Measurements from ENCODE around the gene ITGB1BP1. TPM values are rescaled to one million over a fixed set of nuclear protein-coding genes. Genes with fewer than 3 reads are reported as not detected.

The ITGB1BP1 gene
- total and polyA plus RNA-seq, 2 of the 13 experiments (the other 11 are each of a cell fraction or from before 2014, with no cell fraction given): 106 to 108 TPM

DNA sequence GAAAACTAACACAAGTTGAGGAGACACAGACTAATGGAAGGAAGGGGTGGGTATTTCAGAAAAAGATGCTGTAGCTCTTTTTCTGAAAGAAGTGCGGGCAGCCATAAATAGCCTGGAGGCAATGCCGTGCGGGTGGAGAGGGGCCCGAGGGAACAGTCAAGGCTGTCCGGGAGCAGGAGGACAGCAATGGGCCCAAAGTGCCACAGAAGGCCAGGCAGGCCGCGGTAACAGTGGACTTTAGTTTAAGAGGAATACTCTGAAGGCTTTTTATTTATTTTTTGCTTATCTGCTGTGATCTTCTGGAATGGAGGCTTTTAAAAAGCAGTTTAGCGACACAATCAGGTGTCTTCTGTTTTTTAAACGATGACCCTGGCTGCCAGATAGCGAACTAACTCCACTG, 2.8 kb downstream of the ITGB1BP1 start (continued):
- TF ChIP-seq, protein P1, sequence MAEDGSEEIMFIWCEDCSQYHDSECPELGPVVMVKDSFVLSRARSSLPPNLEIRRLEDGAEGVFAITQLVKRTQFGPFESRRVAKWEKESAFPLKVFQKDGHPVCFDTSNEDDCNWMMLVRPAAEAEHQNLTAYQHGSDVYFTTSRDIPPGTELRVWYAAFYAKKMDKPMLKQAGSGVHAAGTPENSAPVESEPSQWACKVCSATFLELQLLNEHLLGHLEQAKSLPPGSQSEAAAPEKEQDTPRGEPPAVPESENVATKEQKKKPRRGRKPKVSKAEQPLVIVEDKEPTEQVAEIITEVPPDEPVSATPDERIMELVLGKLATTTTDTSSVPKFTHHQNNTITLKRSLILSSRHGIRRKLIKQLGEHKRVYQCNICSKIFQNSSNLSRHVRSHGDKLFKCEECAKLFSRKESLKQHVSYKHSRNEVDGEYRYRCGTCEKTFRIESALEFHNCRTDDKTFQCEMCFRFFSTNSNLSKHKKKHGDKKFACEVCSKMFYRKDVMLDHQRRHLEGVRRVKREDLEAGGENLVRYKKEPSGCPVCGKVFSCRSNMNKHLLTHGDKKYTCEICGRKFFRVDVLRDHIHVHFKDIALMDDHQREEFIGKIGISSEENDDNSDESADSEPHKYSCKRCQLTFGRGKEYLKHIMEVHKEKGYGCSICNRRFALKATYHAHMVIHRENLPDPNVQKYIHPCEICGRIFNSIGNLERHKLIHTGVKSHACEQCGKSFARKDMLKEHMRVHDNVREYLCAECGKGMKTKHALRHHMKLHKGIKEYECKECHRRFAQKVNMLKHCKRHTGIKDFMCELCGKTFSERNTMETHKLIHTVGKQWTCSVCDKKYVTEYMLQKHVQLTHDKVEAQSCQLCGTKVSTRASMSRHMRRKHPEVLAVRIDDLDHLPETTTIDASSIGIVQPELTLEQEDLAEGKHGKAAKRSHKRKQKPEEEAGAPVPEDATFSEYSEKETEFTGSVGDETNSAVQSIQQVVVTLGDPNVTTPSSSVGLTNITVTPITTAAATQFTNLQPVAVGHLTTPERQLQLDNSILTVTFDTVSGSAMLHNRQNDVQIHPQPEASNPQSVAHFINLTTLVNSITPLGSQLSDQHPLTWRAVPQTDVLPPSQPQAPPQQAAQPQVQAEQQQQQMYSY (CRISPR knock-in tag; IDR thresholded peaks at IDR 0.05): peak; percentile 71; the same call in 1 of the 2 replicates
- TF ChIP-seq ZNF775 (CRISPR knock-in tag; IDR thresholded peaks at IDR 0.05; ENCODE audit: borderline replicate concordance): no peak
- peak; percentile 41; the same call in 1 of the 2 replicates for TF ChIP-seq HOXA3 (CRISPR knock-in tag; IDR thresholded peaks at IDR 0.05)
- TF ChIP-seq, protein P2, sequence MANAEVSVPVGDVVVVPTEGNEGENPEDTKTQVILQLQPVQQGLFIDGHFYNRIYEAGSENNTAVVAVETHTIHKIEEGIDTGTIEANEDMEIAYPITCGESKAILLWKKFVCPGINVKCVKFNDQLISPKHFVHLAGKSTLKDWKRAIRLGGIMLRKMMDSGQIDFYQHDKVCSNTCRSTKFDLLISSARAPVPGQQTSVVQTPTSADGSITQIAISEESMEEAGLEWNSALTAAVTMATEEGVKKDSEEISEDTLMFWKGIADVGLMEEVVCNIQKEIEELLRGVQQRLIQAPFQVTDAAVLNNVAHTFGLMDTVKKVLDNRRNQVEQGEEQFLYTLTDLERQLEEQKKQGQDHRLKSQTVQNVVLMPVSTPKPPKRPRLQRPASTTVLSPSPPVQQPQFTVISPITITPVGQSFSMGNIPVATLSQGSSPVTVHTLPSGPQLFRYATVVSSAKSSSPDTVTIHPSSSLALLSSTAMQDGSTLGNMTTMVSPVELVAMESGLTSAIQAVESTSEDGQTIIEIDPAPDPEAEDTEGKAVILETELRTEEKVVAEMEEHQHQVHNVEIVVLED (CRISPR knock-in tag; IDR thresholded peaks at IDR 0.05; ENCODE audit: borderline replicate concordance): peak; percentile 19; the same call in 1 of the 2 replicates
- TF ChIP-seq, protein P3, sequence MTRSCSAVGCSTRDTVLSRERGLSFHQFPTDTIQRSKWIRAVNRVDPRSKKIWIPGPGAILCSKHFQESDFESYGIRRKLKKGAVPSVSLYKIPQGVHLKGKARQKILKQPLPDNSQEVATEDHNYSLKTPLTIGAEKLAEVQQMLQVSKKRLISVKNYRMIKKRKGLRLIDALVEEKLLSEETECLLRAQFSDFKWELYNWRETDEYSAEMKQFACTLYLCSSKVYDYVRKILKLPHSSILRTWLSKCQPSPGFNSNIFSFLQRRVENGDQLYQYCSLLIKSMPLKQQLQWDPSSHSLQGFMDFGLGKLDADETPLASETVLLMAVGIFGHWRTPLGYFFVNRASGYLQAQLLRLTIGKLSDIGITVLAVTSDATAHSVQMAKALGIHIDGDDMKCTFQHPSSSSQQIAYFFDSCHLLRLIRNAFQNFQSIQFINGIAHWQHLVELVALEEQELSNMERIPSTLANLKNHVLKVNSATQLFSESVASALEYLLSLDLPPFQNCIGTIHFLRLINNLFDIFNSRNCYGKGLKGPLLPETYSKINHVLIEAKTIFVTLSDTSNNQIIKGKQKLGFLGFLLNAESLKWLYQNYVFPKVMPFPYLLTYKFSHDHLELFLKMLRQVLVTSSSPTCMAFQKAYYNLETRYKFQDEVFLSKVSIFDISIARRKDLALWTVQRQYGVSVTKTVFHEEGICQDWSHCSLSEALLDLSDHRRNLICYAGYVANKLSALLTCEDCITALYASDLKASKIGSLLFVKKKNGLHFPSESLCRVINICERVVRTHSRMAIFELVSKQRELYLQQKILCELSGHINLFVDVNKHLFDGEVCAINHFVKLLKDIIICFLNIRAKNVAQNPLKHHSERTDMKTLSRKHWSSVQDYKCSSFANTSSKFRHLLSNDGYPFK (CRISPR knock-in tag; IDR thresholded peaks at IDR 0.05; ENCODE audit: borderline replicate concordance): peak; percentile 62; the same call in 1 of the 2 replicates
- peak; percentile 34; the same call in 1 of the 2 replicates for TF ChIP-seq ZBTB7B (CRISPR knock-in tag; IDR thresholded peaks at IDR 0.05)
- TF ChIP-seq, protein P4, sequence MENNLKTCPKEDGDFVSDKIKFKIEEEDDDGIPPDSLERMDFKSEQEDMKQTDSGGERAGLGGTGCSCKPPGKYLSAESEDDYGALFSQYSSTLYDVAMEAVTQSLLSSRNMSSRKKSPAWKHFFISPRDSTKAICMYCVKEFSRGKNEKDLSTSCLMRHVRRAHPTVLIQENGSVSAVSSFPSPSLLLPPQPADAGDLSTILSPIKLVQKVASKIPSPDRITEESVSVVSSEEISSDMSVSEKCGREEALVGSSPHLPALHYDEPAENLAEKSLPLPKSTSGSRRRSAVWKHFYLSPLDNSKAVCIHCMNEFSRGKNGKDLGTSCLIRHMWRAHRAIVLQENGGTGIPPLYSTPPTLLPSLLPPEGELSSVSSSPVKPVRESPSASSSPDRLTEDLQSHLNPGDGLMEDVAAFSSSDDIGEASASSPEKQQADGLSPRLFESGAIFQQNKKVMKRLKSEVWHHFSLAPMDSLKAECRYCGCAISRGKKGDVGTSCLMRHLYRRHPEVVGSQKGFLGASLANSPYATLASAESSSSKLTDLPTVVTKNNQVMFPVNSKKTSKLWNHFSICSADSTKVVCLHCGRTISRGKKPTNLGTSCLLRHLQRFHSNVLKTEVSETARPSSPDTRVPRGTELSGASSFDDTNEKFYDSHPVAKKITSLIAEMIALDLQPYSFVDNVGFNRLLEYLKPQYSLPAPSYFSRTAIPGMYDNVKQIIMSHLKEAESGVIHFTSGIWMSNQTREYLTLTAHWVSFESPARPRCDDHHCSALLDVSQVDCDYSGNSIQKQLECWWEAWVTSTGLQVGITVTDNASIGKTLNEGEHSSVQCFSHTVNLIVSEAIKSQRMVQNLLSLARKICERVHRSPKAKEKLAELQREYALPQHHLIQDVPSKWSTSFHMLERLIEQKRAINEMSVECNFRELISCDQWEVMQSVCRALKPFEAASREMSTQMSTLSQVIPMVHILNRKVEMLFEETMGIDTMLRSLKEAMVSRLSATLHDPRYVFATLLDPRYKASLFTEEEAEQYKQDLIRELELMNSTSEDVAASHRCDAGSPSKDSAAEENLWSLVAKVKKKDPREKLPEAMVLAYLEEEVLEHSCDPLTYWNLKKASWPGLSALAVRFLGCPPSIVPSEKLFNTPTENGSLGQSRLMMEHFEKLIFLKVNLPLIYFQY (CRISPR knock-in tag; IDR thresholded peaks at IDR 0.05; ENCODE audit: borderline replicate concordance): 0 out of 2 replicates have a peak, but pooled peaks have one; percentile 41
- peak; percentile 75 for TF ChIP-seq ZNF263 (CRISPR knock-in tag; IDR thresholded peaks at IDR 0.05)
- TF ChIP-seq, protein P5, sequence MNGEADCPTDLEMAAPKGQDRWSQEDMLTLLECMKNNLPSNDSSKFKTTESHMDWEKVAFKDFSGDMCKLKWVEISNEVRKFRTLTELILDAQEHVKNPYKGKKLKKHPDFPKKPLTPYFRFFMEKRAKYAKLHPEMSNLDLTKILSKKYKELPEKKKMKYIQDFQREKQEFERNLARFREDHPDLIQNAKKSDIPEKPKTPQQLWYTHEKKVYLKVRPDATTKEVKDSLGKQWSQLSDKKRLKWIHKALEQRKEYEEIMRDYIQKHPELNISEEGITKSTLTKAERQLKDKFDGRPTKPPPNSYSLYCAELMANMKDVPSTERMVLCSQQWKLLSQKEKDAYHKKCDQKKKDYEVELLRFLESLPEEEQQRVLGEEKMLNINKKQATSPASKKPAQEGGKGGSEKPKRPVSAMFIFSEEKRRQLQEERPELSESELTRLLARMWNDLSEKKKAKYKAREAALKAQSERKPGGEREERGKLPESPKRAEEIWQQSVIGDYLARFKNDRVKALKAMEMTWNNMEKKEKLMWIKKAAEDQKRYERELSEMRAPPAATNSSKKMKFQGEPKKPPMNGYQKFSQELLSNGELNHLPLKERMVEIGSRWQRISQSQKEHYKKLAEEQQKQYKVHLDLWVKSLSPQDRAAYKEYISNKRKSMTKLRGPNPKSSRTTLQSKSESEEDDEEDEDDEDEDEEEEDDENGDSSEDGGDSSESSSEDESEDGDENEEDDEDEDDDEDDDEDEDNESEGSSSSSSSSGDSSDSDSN (CRISPR knock-in tag; IDR thresholded peaks at IDR 0.05): peak; percentile 78
- TF ChIP-seq CC2D1A (CRISPR knock-in tag; IDR thresholded peaks at IDR 0.05): no peak
- TF ChIP-seq, protein P6, sequence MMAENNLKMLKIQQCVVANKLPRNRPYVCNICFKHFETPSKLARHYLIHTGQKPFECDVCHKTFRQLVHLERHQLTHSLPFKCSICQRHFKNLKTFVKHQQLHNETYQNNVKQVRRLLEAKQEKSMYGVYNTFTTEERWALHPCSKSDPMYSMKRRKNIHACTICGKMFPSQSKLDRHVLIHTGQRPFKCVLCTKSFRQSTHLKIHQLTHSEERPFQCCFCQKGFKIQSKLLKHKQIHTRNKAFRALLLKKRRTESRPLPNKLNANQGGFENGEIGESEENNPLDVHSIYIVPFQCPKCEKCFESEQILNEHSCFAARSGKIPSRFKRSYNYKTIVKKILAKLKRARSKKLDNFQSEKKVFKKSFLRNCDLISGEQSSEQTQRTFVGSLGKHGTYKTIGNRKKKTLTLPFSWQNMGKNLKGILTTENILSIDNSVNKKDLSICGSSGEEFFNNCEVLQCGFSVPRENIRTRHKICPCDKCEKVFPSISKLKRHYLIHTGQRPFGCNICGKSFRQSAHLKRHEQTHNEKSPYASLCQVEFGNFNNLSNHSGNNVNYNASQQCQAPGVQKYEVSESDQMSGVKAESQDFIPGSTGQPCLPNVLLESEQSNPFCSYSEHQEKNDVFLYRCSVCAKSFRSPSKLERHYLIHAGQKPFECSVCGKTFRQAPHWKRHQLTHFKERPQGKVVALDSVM (CRISPR knock-in tag; IDR thresholded peaks at IDR 0.05): 0 out of 2 replicates have a peak, but pooled peaks have one; percentile 22

Measured in HepG2 (cell line).